ENCODE data around the gene CNTD1.
"Not testable (repeated sequence)": the region's sequence is repeated elsewhere in the genome, so short reads cannot be mapped to it uniquely, and the experiment has no call there.

CNTD1 gene, protein sequence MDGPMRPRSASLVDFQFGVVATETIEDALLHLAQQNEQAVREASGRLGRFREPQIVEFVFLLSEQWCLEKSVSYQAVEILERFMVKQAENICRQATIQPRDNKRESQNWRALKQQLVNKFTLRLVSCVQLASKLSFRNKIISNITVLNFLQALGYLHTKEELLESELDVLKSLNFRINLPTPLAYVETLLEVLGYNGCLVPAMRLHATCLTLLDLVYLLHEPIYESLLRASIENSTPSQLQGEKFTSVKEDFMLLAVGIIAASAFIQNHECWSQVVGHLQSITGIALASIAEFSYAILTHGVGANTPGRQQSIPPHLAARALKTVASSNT

DNA sequence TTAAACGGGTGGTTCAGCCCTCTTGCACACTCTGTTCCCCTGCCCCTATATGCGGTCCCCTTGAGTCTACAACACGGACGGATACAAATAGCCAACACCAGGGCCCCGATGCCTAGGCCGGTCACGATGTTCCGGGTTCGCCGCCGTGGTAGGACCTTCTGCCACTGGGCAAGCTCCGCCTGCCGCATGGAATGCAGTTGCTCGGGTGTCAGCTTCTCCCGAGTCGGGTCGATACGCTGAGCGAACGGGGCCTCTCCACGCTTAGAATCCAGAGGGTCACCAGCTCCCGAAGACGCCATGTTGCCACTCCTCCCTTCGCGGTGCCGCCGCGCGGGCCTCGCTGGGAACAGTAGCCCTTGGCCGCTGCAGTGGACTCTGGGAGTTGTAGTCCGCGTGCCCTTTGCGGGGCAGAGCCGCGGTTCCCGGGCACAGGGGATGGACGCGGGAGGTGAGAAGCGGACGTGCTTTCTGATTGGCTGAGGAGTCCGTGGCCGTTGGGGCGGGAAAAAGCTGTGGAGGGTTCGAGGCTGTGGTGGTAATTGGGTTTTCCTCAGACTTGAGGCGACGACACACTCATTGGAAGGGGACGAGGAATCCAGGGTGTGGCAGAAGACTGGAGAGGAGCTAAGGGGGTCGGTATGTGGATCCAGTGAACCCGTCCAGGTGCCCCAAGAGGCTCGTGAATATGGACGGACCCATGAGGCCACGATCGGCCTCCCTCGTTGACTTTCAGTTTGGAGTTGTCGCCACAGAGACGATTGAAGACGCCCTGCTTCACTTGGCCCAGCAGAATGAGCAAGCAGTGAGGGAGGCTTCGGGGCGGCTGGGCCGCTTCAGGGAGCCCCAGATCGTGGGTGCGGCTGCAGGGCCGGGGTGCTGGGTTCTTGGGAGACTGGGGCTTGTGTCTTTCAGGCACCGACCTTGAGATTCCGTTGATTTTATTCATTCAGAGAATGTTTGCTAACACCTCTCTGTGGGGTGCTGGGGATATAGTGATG lies at the start of gene CNTD1, which contains the start of gene COA3:
Gene CNTD1 (plus strand): TSS at position 479 of the 998 bp plus-strand sequence. CDS start 207 bp downstream, at position 686.
Gene COA3 (minus strand): TSS at position 322 of the 998 bp plus-strand sequence. CDS start 23 bp downstream, at position 299.
- peak; percentile 90 for DNase-seq

DNA sequence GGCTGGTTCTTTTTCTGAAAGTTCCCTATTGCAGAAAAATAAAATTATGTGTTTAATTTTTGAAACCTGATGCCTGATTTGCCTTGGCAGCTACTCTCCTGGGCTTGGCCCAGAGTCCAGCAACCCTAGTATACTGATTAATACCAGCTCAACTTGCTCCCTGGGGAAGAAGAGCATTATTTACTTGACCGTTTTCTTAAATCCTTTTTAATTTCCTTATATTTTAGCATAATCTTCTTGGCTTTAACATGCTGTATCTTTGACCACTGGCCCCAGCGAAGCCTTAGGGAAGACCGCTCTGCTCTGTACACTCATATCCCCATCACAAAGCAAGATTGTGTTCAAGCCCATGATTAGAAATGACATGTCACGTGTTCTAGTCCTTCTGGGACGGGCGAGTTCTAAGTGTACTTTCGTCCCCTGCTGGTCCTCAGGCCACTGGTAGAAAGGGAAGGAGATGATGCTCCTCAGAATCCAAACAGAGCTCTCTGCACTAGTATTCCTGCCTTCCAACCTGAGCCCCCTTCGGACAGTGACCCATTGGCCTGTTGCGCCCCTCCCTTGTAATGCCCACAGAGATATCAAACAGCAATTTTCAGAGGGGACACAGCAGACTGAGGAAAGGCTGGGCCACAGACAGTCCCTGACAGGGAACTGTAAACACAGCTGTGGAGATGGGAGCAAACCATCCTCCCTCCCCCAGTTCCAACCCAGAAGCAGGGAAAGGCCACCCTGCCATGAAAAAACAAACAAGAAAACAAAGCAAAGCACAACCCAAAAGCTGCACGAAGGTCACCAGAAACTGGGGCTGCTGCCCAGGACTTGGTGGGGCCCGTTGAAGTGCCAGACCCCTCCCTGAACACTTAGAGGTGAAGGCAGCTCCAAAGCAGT lies 49.5 kb upstream of the CNTD1 start:
- no peak for DNase-seq

DNA sequence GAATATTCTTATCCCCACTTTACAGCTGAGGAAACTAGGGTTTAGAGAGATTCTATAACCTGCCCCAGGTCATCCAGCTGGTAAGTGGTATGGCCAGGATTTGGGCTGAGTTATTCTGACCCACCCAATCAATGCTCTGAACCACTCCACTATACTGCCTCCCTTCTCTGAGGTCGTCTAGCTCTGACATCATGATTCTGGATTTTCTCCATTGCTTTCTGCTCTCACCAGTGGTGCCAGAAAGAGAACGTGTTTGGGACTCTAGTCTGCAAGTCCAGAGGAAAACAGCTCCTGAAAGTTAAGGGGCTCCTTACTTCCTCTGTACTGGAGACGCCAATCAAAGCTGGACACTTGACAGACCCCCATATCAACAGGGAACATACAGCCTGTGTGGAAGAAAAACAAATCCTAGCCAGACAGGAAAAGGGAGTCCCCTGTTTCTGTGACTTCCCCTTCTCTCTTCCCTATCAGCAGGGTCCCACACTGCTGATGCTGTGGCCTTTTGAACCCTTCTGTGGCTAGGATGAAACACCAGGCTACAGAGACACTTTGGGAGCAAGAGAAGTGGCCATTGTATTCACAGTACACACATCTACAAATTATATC lies 47.8 kb upstream of the CNTD1 start:
- DNase-seq: no peak

DNA sequence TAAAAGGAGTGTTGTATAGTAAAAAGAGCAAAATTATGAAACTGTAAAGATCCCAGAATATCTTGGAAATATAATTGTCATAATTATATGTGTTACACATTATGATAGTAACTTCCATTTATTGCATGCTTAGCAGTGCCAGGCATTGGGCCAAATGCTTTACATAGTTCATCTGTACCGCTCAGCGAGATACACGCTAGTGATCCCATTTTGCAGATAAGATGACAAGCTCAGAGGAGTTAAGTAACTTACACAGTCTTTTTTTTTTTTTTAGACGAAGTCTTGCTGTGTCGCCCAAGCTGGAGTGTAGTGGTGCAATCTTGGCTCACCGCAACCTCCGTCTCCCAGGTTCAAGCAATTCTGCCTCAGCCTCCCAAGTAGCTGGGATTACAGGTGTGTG lies 47.0 kb upstream of the CNTD1 start:
- DNase-seq: no peak

DNA sequence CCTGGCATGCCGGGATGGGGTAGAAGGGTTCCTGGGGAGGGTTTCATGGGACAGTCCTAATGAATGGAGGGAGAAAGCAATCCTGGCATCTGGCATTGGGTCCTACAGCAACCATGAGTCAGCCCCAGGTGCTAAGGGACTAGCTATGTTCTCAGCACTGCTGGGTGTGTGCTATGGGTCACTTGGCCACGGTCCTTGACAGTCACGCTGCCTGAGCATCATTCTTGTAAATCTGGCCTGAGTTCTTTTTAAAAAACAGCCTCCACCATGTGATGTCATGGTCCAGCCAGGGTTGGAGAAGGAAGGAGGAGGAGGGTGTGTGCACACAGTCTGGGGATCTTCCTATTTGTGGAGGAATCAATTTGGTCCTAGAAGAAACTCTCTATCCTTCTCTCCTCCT lies 43.9 kb upstream of the CNTD1 start:
- DNase-seq: no peak

DNA sequence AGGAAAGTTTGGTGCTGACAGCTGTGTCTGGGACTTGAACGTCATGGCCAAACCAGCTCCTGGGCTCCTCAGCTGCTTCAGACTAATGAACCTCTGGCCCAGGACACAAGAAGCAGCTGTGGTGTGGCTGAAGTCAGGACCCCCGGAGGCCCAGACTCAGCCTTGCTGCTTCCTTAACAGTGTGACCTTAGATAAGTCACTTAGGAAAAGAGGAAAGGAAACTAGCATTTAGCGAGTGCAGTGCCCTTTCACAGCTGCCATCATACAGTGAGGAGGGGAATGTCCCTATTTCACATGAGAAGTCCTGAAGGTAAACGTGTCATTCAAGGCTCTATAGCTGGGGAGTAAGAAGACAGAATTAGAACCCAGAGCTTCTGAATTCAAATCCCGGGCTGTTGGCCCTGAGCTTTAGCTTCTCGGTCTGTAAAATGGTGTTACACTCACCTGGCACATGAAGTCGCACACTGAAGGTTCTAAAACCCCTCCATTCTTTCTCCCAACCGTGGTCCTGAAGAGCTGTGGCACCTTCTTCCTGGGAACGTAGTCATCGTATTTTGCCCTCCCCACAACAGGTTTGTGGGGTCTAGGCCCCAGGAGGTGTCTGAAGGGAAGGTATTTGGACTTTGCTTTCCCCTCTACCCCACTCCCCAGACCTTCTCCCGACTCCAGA lies 38.5 kb upstream of the CNTD1 start:
- no peak for DNase-seq

DNA sequence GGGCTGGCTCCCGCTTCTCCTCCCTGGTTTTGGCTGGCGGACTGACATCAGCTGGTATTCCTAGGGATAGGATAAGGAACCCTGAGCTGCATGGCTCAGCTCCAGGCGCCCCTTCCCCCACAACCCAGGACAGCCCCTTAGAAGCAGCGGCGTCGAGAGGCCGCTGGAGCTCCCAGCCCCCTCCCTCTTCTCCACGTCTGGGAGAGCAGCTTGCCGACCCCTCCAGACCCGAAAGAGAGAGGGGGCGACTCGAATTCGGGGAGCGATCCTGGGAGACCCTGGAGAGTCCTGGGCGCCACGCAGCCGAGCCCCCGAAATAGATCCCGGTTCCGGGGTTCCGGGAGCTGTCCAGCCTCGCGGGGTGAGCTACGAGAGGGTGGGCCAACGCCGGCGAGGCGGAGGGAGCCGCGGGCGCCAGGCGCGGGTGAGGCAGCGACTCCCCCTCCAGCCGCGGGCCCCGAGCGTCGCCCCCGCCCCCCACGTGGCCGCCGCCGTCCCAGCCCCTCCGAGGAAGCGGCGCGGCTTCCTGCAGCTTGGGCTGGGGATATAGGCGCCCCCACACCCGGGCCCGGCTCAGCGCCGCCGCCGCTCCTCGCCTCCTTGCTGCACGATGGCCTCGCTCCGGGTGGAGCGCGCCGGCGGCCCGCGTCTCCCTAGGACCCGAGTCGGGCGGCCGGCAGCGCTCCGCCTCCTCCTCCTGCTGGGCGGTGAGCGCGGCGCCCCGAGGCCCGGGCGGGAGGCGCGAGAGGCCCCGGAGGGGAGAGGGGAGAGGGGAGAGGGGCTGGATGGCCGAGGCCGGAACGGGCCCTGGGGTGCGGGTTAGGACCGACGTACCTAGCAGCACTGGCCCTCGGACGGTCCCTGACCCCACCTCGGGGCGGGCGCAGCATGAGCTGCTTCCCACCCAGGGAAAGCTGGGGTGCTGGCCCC lies 37.7 kb upstream of the CNTD1 start, which contains the start of gene RAMP2:
Gene RAMP2 (plus strand): TSS at position 576 of the 930 bp plus-strand sequence. CDS start 35 bp downstream, at position 611.
- DNase-seq: peak; percentile 36

DNA sequence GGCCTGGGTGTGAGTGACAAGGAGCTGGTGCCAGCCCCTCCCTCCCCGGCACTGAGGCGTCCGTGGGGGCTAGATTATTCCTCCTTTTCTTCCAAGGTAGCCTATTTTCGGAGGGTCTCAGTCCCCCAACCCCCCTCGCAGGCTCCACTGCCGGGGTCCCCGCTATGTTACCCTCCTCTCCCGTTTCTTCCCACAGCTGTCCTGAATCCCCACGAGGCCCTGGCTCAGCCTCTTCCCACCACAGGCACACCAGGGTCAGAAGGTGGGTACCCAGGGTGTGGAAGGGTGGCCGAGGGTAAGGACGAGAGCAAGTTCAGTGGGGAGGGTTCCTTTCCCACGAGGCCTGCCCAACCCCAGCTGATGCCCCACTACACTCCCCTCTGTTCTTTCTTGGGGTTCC lies 37.0 kb upstream of the CNTD1 start:
- no peak for DNase-seq

DNA sequence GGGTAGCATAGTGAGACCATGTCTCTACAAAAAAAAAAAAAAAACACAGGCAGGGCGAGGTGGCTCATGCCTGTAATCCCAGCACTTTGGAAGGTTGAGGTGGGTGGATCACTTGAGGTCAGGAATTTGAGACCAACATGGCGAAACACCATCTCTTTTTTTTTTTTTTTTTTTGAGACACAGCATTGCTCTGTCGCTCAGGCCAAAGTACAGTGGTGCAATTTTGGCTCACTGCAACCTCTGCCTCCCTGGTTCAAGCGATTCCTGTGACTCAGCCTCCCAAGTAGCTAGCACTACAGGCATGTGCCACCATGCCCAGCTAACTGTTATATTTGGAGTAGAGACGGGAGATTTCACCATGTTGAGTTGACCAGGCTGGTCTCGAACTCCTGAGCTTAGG lies 32.5 kb upstream of the CNTD1 start:
- DNase-seq: no peak

DNA sequence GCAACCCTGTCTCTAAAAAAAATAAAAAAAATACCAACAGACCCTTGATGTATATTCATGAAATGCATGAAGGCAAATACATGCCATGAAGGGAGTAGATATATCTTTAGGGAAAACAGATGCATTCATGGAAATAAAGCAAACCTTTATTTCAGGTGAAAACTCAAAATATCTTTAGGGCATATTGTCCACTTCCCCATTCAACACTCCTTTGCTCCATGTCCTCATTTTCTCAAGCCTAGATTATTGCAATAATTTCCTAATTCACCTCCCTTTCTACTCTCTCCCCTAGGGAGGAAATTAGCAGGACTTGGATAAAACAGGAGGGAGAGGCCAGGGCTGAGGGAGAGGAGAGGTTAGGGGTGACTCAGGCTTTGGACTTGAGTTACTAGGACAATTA lies 31.1 kb upstream of the CNTD1 start:
- DNase-seq: no peak

DNA sequence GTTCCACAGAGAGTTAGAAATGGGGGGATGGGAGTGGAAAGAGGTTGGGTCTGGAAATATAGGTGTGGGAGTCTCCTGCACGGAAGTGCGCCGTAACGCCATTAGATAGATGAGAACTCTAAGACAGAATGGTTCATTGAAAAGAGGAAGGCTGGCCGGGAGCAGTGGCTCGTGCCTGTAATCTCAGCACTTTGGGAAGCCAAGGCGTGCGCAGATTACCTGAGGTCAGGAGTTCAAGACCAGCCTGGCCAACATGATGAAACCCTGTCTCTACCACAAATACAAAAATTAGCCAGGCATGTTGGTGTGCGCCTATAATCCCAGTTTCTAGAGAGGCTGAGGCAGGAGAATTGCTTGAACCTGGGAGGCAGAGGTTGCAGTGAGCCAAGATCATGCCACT lies 30.7 kb upstream of the CNTD1 start:
- not testable (repeated sequence) for DNase-seq

DNA sequence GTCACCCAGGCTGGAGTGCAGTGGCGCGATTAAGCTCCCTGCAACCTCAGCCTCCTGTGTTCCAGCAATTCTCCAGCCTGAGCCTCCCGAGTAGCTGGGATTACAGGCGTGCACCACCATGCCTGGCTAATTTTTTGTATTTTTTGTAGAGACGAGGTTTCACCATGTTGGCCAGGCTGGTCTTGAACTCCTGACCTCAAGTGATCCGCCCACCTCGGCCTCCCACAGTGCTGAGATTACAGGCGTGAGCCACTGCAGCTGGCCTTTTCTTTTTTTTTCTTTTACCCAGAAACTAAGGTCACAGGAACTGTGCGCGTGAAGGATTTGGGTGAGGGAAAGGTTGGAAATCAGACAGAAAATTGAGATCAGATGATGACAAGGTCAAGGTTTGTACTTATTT lies 28.7 kb upstream of the CNTD1 start:
- DNase-seq: not testable (repeated sequence)

DNA sequence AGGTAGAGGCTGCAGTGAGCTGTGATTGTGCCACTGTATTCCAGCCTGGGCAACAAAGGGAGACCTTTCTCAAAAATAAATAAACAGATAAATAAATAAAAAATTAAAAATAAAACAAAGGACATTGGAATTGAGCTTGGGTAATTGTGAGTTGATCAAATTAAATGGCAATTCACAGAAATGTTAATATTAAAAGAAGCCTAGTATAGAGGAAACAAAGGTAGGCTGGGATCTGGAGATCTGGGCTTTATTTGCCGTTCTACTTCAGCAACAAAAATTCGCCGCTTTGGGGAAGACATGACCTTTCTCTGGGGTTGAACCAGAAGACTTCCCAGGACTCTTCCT lies 25.7 kb upstream of the CNTD1 start:
- no peak for DNase-seq

DNA sequence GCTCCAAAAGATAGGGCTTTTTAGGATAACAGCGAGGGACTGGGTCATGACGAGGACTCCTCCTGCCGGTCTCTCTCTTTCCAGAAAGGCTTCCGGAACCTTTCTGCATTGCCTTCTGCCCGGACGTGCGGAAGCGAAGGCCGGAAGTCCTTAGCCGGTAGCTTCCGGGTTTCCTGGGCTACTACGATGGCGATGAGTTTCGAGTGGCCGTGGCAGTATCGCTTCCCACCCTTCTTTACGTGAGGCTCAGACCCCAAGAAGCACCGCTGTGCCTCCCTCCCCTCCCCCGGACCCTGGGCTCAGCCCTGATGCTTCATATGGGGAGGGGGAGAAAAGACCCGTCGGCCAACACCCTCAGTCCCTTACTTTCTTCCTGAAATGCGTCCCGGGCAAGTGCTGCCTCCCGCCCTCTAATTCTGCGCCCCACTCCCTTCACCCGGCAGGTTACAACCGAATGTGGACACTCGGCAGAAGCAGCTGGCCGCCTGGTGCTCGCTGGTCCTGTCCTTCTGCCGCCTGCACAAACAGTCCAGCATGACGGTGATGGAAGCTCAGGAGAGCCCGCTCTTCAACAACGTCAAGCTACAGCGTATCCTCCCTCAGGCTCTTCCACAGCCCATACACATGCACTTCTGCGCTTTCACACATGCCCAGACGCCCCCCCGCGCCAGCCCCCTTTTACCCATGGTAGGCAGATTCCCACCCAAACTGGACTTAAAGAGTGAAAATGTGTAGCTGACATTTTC lies 25.2 kb upstream of the CNTD1 start, which contains the start of gene VPS25:
Gene VPS25 (plus strand): TSS at position 160 of the 746 bp plus-strand sequence. CDS start 27 bp downstream, at position 187.
- DNase-seq: peak; percentile 89

DNA sequence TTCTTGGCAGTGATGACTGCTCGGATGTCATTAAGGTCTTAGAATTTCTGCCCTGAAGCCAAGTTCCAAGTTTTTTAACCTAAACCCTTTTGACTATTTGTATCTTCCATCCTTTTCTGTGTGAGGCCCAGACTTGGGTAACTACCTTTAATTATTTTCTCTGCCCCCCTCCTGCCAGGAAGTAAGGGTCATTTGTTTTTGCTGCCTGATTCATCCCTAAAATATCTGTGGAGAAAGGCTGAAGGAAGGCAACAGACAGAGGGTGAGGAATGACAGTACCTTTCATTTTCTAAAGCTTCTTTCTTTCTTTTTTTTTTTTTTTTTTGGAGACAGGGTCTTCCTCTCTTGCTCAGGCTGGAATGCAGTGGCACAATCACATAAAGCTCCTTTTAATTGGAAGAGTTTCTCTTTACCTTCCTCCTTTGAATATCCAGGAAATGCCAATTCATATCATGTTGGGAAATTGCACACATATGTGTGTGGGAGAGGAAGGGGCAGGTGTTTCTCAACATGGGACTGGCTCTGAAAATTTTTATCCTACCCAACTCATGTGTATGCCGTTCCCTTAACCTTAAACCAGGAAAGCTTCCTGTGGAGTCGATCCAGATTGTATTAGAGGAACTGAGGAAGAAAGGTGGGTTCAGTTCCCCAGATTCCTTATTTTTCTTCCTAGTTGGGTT lies 24.5 kb upstream of the CNTD1 start:
- DNase-seq: peak; percentile 78

DNA sequence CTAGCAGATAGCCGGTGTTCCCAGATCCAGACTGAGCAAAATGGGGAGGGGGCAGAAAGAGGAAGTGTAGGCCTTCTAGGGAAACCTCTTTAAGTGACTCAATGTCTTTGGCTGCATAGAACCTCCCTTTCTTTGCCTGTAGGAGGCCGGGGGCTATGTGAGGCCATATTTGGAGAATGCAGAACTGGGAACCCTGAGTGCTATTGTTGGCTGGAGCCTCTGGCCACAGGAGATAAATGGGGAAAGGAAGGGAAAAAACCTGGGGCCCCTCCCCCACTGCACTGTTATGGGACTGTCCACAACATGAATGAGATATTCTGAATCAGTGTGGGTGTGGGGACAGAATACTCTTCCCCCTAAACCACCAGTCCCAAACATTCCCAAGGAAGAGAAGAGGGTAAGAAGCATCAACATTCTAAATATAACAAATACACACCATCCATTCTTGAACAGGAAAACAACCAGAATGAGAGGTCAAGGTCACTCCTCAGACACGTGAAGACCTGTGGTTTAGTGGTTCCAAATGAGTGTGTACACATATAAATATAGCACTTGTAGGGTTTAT lies 23.0 kb upstream of the CNTD1 start:
- peak; percentile 76 for DNase-seq

DNA sequence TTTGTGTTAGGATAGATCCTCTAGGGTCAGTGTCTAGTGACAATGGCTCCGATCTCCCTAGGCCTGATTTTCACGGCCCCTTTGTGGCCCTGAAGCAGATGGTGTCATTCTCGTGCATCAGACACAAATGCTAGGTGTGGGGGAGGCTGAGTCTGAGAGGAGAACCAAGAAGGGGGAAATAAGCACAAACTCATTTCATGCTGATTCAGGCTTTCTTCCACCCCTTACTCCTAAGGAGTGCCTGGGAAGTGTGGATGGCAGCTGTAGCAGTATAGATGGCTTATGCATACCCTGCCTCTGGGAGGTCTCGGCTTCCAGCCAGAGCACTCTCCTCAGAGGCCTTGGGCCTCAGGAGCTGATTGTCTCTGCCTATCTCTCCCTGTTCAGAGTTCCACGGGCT lies 20.1 kb upstream of the CNTD1 start:
- no peak for DNase-seq

DNA sequence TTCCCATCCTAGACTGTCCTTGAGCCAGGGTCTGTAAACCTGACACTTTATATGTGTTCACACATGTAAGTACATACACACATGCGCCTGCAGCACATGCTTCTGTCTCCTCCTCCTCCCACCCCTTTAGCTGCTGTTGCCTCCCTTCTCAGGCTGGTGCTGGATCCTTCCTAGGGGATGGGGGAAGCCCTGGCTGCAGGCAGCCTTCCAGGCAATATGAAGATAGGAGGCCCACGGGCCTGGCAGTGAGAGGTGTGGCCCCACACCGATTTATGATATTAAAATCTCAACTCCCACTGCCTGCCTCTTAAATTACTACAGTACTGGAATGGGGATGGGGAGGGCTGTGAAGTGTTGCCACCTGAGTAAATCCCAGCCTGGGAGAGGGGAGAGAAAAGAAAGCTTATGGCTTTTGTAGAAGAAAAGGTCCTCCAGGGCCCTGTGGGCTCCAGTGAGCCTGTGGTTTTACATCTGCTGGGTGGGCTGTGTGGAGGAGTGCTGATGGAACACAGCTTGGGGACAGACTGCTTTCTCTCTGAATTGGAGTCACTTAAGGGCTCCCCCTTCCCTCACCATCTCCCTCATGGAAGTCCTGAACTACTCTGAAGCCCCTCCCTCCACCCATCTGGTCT lies 19.2 kb upstream of the CNTD1 start:
- no peak for DNase-seq
